GM19467 (cell line): Measurements from ENCODE around the gene COL17A1.

Experiments
- ATAC-seq: cut with Tn5 transposase; IDR thresholded peaks from one replicate; pipeline ENCODE4 v1.9.1; 2021; ENCODE audit warnings: mild to moderate bottlenecking, moderate library complexity; ENCODE audit not compliant: unreplicated experiment

COL17A1 gene

GRCh38 chr10:104085801-104086400 is at the start of gene COL17A1:
TSS of gene COL17A1 (minus strand) at chr10:104085880. CDS start at chr10:104080673, 5,207 bp downstream.
- ATAC-seq, result no peak

GRCh38 chr10:104130041-104130440 is 44.4 kb upstream of the COL17A1 start:
- ATAC-seq, result no peak

GRCh38 chr10:104128214-104128613 is 42.5 kb upstream of the COL17A1 start:
- ATAC-seq, result no peak

- no peak for ATAC-seq
These were observed 41.7 kb upstream of the COL17A1 start for GRCh38 chr10:104127411-104127810.

GRCh38 chr10:104123397-104123796 is 37.7 kb upstream of the COL17A1 start:
- ATAC-seq, result no peak

- ATAC-seq, result peak; percentile 0
These were observed 36.8 kb upstream of the COL17A1 start for GRCh38 chr10:104122225-104123107.

- peak; percentile 95 for ATAC-seq
These were observed 36.0 kb upstream of the COL17A1 start, which contains the start of gene SFR1 for GRCh38 chr10:104121485-104122224. TSS of gene SFR1 (plus strand) at chr10:104122171. CDS start at chr10:104122184, 13 bp downstream.

GRCh38 chr10:104120903-104121484 is 35.3 kb upstream of the COL17A1 start:
- peak; percentile 20 for ATAC-seq

- ATAC-seq, result no peak
These were observed 34.8 kb upstream of the COL17A1 start for GRCh38 chr10:104120512-104120902.

- ATAC-seq, result no peak
These were observed 34.3 kb upstream of the COL17A1 start for GRCh38 chr10:104119996-104120395.

GRCh38 chr10:104117839-104118323 is 32.2 kb upstream of the COL17A1 start:
- no peak for ATAC-seq

GRCh38 chr10:104113376-104113956 is 27.8 kb upstream of the COL17A1 start:
- no peak for ATAC-seq

- ATAC-seq, result peak; percentile 71
These were observed 24.4 kb upstream of the COL17A1 start for GRCh38 chr10:104109908-104110662.

GRCh38 chr10:104104926-104105325 is 19.2 kb upstream of the COL17A1 start:
- no peak for ATAC-seq

GRCh38 chr10:104104418-104104817 is 18.7 kb upstream of the COL17A1 start:
- no peak for ATAC-seq

GRCh38 chr10:104103956-104104355 is 18.3 kb upstream of the COL17A1 start:
- ATAC-seq, result no peak

- no peak for ATAC-seq
These were observed 16.2 kb upstream of the COL17A1 start for GRCh38 chr10:104101902-104102301.

GRCh38 chr10:104100795-104101194 is 15.1 kb upstream of the COL17A1 start:
- no peak for ATAC-seq

GRCh38 chr10:104099941-104100340 is 14.3 kb upstream of the COL17A1 start:
- no peak for ATAC-seq

GRCh38 chr10:104099269-104099668 is 13.6 kb upstream of the COL17A1 start:
- no peak for ATAC-seq
